Prostate gland (tissue), 2 donors: ENCODE results near the gene MPST. TPM values are rescaled to one million over a fixed set of nuclear protein-coding genes. Genes with fewer than 3 reads are reported as not detected.

ENCODE experiments used
- DNase-seq: peaks from one replicate; pipeline ENCODE4 v3.0.0-alpha.2; 2019; ENCODE audit warnings: low spot score
- H3K27ac ChIP-seq, 2 donors: fragments of 200-600 bp; sonication (generic); 2 replicates each; pipeline ENCODE4 v1.5.1; 2017 to 2019
- H3K27me3 ChIP-seq: fragments of 200-600 bp; sonication (generic); replicated peaks from 2 replicates; pipeline ENCODE4 v1.5.1; 2019; ENCODE audit not compliant: insufficient read depth
- H3K36me3 ChIP-seq, 2 donors: fragments of 200-600 bp; sonication (generic); 1 replicate in 1 of 2; 2 replicates in 1 of 2; pipeline versions ENCODE4 v1.5.1 to v1.8.1; 2017 to 2019
- H3K4me1 ChIP-seq: fragments of 200-600 bp; sonication (generic); replicated peaks from 2 replicates; pipeline ENCODE4 v1.5.1; 2019
- H3K4me3 ChIP-seq, 2 donors: fragments of 200-600 bp; sonication (generic); 2 replicates each; pipeline ENCODE4 v1.5.1; 2017 to 2019
- H3K9me3 ChIP-seq: fragments of 200-600 bp; sonication (generic); 2 replicates; pipeline ENCODE4 v1.5.1; 2017
- POLR2A ChIP-seq: fragments of 450-650 bp; IDR thresholded peaks from one replicate; pipeline ENCODE4 v1.6.1; 2016; ENCODE audit warnings: antibody characterized with exemption, mild to moderate bottlenecking
- POLR2AphosphoS5 ChIP-seq: sonication (generic); formaldehyde crosslinking; IDR thresholded peaks from one replicate; pipeline ENCODE4 v1.6.1; 2017; ENCODE audit warnings: antibody characterized with exemption
- WGBS: methylation state at CpG from one replicate; pipeline ENCODE4 v1.1.5; 2018; 5-methylcytosine and 5-hydroxymethylcytosine counted together
- intact Hi-C: fragments of 100-400 bp; cut with DNase I; formaldehyde crosslinking; loops from one replicate; pipeline ENCODE4 v1.14.2; 2022
- total RNA-seq, 2 donors: library from RNA; depleted of rRNA; stranded (reverse); fragments of >200 nt; gene quantifications; one replicate each; pipeline ENCODE4 v1.1.0, GENCODE V29; 2016
- TF ChIP-seq, protein P1 (sequence below), 4 experiments: fragments of 200-600 bp in 2 of 4; fragments of 450-650 bp in 2 of 4; sonication (generic) in 2 of 4; IDR thresholded peaks; 1 replicate in 3 of 4; 2 replicates in 1 of 4; pipeline ENCODE4 v1.5.1; 2016 to 2019; ENCODE audit warnings: antibody characterized with exemption in 4 of 4, mild to moderate bottlenecking in 2 of 4, moderate library complexity in 2 of 4

Gene MPST
- total RNA-seq, 2 donors from 2014 or later: 136 to 192 TPM

DNA sequence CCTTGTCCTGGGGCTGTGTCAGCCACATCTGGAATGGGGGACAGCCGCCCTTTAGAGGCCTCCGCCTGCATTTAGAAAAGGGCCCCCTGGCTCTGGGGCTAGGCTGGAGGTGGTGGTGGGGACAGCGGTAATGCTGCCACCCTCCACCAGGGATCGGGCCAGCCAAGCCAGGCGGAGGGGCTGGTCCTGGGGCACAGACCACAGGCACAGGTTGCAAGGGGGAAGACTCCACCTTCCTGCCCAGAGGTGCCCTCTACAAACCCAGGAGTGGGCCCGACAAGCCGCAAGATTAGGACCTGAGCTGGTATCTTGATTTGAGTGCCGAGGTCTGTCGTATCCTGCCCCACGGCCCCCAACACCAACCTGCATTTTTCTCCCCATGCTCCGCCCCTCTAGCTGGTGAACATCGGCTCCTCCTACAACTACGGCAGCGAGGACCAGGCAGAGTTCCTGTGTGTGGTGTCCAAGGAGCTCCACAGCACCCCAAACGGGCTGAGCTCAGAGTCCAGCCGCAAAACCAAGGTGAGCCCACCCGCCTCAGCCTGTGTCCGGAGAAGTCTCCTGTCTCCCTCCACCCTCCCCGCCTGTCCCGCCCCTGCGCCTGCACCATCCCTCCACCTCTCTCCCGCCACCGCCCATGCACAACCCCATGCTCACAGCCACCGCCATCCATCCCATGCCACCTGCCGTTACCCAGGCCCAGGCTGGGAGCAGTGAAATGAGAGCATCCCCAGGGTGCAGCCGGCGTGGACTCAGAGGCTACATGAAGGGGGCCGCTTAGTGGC, 39.6 kb downstream of the MPST start:
- 89% methylated on average over 28 of the region's 28 CpGs for WGBS
- DNase-seq: no peak
- Histone ChIP-seq H3K4me3 (no peak overlapping the region), H3K4me1 (no peaks in the 10 kb centered on the region), H3K27ac (no peak overlapping the region), H3K9me3 (no peaks in the 10 kb centered on the region), H3K36me3 (no peaks in the 10 kb centered on the region), H3K27me3 (no peaks in the 10 kb centered on the region)
- TF ChIP-seq, protein P1, sequence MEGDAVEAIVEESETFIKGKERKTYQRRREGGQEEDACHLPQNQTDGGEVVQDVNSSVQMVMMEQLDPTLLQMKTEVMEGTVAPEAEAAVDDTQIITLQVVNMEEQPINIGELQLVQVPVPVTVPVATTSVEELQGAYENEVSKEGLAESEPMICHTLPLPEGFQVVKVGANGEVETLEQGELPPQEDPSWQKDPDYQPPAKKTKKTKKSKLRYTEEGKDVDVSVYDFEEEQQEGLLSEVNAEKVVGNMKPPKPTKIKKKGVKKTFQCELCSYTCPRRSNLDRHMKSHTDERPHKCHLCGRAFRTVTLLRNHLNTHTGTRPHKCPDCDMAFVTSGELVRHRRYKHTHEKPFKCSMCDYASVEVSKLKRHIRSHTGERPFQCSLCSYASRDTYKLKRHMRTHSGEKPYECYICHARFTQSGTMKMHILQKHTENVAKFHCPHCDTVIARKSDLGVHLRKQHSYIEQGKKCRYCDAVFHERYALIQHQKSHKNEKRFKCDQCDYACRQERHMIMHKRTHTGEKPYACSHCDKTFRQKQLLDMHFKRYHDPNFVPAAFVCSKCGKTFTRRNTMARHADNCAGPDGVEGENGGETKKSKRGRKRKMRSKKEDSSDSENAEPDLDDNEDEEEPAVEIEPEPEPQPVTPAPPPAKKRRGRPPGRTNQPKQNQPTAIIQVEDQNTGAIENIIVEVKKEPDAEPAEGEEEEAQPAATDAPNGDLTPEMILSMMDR (IDR thresholded peaks at IDR 0.05): no peak
- TF ChIP-seq POLR2A: no peak
- TF ChIP-seq POLR2AphosphoS5: no peak
- intact Hi-C loops: no loop called here

DNA sequence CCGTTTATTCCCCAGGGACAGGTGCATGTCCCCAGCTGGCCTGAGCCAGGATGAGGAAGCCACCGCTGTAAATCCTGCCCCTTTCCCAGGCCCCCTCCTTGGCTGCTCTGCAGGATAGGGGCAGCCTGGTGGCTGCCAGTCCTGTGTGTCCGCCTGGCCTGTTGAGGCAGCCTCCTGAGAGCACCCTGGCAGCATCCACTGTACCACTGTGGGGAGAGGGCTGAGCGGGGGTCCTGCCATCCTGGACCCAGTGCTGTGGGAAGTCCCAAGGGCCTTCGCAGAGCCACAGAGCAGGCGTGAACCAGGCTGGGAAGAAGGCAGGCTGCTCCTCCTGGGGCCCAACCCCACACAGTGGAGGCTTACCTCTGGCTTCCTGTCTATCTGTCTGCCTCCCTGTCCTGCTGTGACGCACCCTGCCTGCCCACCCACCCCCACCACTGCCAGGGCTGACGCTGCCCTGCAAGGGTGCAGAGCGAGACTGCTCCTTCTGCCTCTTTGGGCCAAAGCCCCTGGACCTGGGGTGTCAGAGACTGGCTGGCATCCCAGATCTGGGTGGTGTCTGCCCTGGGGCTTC, 40.4 kb downstream of the MPST start:
- Histone ChIP-seq H3K27me3 (no peaks in the 10 kb centered on the region), H3K9me3 (no peaks in the 10 kb centered on the region), H3K36me3 (no peaks in the 10 kb centered on the region), H3K4me3 (no peak overlapping the region), H3K27ac (no peak overlapping the region), H3K4me1 (no peaks in the 10 kb centered on the region)
- intact Hi-C loops: no loop called here
- TF ChIP-seq POLR2AphosphoS5: no peak
- TF ChIP-seq, protein P1 (IDR thresholded peaks at IDR 0.05): no peak
- no peak for TF ChIP-seq POLR2A
- no peak for DNase-seq
- WGBS: 82% methylated on average over 6 of the region's 9 CpGs

DNA sequence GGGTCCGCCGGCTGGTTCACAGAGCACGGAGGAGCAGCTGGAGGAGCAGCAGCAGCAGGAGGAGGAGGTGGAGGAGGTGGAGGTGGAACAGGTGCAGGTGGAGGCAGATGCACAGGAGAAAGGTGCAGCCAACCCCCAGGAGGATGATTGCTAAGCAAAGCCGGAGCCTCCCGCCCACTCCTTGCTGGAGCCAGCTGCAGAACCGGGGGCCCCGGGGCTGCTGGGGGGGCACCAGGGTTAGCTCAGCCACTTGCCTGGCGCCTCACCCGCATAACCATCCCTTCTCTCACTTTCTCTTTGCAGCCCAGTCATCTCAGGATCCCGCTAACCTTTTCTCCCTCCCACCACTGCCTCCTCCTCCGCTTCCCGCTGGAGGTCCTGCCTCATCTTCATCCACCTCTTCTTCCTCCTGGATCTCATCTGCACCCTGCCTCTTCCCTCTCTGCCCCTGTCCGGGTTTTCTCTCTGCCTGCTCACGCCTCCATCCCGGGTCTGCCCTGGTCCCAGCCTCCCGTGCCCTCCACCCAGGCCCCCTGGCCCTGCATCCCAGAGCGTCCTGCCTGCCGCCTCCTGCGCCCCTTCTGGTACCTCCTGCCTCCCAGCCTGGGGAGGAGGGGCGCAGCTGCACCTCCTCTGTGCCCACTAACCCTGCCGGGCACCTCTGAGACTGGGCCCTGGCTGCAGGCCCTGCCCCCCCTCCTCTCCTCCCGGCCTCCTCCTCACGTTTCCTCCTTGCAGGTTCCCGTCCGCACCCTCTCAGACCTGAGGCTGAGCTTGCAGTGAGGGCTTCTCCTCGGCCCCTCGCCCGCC, 41.5 kb downstream of the MPST start:
- 87% methylated on average over 28 of the region's 28 CpGs for WGBS
- intact Hi-C loops: no loop called here
- no peak overlapping the region for H3K4me3 ChIP-seq
- no peaks in the 10 kb centered on the region for H3K9me3 ChIP-seq
- H3K36me3 ChIP-seq: no peaks in the 10 kb centered on the region
- no peak for DNase-seq
- H3K27ac ChIP-seq: no peak overlapping the region
- H3K27me3 ChIP-seq: no peaks in the 10 kb centered on the region
- no peak for TF ChIP-seq POLR2A
- TF ChIP-seq POLR2AphosphoS5: no peak
- TF ChIP-seq, protein P1 (IDR thresholded peaks at IDR 0.05): no peak
- no peaks in the 10 kb centered on the region for H3K4me1 ChIP-seq

DNA sequence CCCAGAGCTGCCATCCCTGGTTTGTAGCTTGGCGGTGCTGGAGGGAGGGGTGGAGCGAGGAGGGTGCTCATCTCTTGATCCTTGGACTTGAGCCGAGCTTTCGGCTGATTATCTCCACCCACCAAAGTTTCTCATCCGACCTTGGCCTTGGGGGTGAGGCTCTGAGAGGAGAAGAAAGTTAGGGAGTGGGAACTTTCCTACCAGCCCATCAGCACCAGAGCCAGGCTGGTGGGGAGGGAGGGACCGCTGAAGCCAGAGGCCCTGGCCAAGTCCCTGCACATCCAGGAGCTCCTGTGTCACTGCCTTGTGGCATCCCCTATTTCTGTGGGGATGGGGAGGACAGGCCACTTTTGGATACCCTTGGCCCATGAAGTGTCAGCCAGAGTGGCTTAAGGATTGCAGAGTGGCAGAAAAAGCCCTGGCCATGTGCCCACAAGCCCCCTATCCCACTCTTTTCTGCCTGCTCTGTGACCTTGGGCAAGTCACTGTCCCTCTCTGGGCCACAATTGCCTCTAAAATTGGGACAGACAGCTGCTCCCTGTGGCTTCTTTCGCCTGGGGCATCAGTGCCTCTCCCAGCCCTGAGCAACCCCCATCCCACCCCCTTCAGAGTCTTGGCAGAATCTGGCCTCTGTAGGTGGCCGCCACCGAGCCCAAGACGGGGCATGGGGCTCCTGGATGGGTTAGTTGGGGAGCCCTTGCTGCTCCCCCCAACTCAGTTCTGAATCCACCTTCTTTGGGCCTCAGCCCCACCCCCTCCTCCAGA, 42.3 kb downstream of the MPST start:
- Histone ChIP-seq H3K9me3 (no peaks in the 10 kb centered on the region), H3K36me3 (no peaks in the 10 kb centered on the region), H3K27ac (no peak overlapping the region), H3K4me1 (no peaks in the 10 kb centered on the region), H3K4me3 (no peak overlapping the region), H3K27me3 (no peaks in the 10 kb centered on the region)
- DNase-seq: no peak
- intact Hi-C loops: no loop called here
- TF ChIP-seq, protein P1 (IDR thresholded peaks at IDR 0.05): no peak
- TF ChIP-seq POLR2AphosphoS5 (no peak), POLR2A (no peak)
- 89% methylated on average over 10 of the region's 10 CpGs for WGBS
